Measurements from ENCODE around the gene GAS7.

The GAS7 gene

GRCh38 chr17:10198509-10199249 is at the start of gene GAS7:
Gene GAS7, minus strand, starts transcription at chr17:10198606.
- in situ Hi-C loops (cut with MboI; ENCODE audit: low sequenced_read_pairs, unreplicated experiment) = no loop called here
- DNase-seq (ENCODE audit: low spot score) = peak; percentile 83
- TF ChIP-seq, protein P1, sequence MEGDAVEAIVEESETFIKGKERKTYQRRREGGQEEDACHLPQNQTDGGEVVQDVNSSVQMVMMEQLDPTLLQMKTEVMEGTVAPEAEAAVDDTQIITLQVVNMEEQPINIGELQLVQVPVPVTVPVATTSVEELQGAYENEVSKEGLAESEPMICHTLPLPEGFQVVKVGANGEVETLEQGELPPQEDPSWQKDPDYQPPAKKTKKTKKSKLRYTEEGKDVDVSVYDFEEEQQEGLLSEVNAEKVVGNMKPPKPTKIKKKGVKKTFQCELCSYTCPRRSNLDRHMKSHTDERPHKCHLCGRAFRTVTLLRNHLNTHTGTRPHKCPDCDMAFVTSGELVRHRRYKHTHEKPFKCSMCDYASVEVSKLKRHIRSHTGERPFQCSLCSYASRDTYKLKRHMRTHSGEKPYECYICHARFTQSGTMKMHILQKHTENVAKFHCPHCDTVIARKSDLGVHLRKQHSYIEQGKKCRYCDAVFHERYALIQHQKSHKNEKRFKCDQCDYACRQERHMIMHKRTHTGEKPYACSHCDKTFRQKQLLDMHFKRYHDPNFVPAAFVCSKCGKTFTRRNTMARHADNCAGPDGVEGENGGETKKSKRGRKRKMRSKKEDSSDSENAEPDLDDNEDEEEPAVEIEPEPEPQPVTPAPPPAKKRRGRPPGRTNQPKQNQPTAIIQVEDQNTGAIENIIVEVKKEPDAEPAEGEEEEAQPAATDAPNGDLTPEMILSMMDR (IDR thresholded peaks at IDR 0.05; ENCODE audit: borderline replicate concordance, control extremely low read depth, extremely low read depth, insufficient read depth, missing control alignments) = no peak

DNA sequence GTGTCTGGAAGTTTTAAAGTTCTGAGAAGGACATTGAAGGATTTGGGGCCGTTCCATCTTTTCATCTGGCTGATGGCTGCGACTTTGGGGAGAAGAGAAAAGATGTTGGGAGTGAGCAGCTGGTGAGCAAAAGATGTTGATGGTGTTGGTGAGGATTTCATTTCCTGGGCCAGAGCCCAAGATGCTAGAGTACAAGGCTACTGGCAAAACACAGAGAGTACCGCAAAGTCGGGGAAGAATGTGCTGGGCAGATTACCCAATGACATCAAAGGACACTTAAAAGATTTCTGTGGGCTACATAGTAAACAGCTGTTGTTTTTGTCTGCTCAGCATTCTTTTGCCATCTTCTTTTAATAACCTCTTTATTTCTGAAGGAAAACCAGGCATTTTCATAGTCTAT is 49.4 kb upstream of the GAS7 start:
- DNase-seq (ENCODE audit: low spot score) = no peak
- in situ Hi-C loops (cut with MboI; ENCODE audit: low sequenced_read_pairs, unreplicated experiment) = no loop called here
- TF ChIP-seq, protein P1 (IDR thresholded peaks at IDR 0.05; ENCODE audit: borderline replicate concordance, control extremely low read depth, extremely low read depth, insufficient read depth, missing control alignments) = no peak

DNA sequence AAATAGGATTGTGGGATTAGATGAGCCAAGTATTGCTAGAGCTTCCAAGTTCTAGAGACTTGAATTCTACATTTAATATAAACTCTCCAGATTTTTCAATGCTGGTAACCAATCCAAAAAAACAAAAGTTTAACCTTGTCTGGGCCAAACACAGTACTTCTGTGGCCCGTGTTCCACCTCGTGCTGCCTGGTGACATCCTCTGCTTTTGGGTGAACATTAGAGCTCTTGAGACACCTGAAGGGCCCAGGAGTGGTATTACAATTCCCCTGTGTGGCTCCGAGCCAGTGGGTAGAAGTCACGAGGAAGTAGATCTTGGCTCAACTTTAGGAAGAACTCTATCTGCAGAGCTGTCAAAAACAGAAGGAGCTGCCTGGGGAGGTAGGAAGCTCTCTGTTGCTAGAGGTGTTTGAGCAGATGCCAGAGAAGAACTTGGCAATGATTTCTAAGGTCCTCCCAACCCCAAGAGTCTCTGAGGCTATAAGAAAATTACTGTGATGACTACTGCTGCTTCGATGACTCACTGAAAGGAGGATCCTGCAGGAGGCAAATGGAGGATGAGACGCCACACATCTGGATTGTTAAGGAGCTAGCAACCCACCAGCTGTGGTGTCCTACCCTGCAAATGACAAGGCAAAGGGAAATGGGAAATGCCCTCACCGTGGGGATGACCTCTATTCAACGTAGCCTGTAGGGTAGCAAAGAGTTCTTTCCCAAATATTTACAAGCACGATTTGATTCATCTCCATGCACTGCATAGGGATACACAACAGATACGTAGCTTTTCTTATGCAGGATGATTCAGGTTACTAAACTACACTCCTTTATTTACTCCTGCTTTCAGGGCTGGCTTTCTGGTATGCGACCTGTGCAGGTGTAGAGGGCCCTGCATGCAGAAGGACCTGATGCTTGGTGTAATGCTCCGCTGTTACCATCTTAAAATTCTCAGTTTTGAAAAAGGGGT is 45.8 kb upstream of the GAS7 start:
- no peak for DNase-seq (ENCODE audit: low spot score)
- in situ Hi-C loops (cut with MboI; ENCODE audit: low sequenced_read_pairs, unreplicated experiment) = no loop called here
- TF ChIP-seq, protein P1 (IDR thresholded peaks at IDR 0.05; ENCODE audit: borderline replicate concordance, control extremely low read depth, extremely low read depth, insufficient read depth, missing control alignments) = no peak

DNA sequence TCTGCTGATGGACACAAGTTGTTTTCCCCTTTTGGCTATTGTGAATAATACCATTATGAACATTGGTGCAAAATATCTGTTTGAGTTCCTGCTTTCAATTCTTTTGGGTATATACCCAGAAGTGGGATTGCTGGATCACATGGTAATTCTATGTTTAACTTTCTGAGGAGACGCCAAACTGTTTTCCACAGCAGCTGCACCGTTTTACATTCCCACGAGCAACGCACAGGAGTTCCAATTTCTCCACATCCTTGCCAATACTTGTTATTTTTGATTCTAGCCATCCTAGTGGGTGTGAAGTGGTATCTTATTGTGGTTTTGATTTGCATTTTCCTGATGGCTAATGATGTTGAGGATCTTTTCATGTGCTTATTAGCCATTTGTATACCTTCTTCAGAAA is 43.4 kb upstream of the GAS7 start:
- in situ Hi-C loops (cut with MboI; ENCODE audit: low sequenced_read_pairs, unreplicated experiment) = no loop called here
- DNase-seq (ENCODE audit: low spot score) = no peak
- TF ChIP-seq, protein P1 (IDR thresholded peaks at IDR 0.05; ENCODE audit: borderline replicate concordance, control extremely low read depth, extremely low read depth, insufficient read depth, missing control alignments) = no peak

- in situ Hi-C loops (cut with MboI; ENCODE audit: low sequenced_read_pairs, unreplicated experiment) = no loop called here
- DNase-seq (ENCODE audit: low spot score) = no peak
These were observed 40.3 kb upstream of the GAS7 start for GRCh38 chr17:10238661-10239060.

GRCh38 chr17:10234033-10234432 is 35.6 kb upstream of the GAS7 start:
- TF ChIP-seq, protein P1 (IDR thresholded peaks at IDR 0.05; ENCODE audit: borderline replicate concordance, control extremely low read depth, extremely low read depth, insufficient read depth, missing control alignments) = no peak
- in situ Hi-C loops (cut with MboI; ENCODE audit: low sequenced_read_pairs, unreplicated experiment) = no loop called here
- no peak for DNase-seq (ENCODE audit: low spot score)

More at GRCh38 chr17:10238661-10239060, 40.3 kb upstream of the GAS7 start:
- TF ChIP-seq, protein P1 (IDR thresholded peaks at IDR 0.05; ENCODE audit: borderline replicate concordance, control extremely low read depth, extremely low read depth, insufficient read depth, missing control alignments) = no peak
